Measurements from ENCODE around the gene PCDH15.

- TF ChIP-seq TARDBP (IDR thresholded peaks at IDR 0.05) (no peak), SP1 (IDR thresholded peaks at IDR 0.05) (no peak), ARNT (IDR thresholded peaks at IDR 0.05) (no peak), ZNF384 (IDR thresholded peaks at IDR 0.05) (no peak), PKNOX1 (IDR thresholded peaks at IDR 0.05) (no peak), FOXA1 (IDR thresholded peaks at IDR 0.05) (no peak), L3MBTL2 (conservative IDR thresholded peaks at IDR 0.05) (no peak), BHLHE40 (IDR thresholded peaks at IDR 0.05; ENCODE audit: borderline replicate concordance) (no peak), FOXM1 (IDR thresholded peaks at IDR 0.05; ENCODE audit: borderline replicate concordance) (no peak)
Measured at GRCh38 chr10:54131833-54132232, 669.2 kb downstream of the PCDH15 start.

Measured in HEK293T (cell line).